ENCODE data around the gene TRIP12.

The TRIP12 gene

DNA sequence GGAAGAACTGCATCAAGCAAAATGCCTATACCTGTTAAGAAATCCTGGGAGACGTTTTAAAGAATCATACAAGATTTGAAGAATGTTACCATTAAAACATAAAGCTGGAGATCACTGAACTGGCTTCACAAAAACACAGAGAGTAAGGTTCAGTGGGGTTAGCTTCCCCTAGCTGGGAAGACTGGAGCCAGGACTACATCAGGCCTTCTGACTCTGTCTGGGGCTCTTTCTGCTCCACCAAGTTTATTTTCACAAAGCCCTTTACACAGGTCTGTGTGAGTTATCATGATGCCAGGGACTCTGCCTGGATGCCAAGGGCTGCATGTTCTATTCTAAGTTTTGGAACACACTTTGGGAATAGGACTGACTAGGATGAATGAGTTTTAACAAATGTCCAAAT lies 160.1 kb downstream of the TRIP12 start:
- TF ChIP-seq, protein P1, sequence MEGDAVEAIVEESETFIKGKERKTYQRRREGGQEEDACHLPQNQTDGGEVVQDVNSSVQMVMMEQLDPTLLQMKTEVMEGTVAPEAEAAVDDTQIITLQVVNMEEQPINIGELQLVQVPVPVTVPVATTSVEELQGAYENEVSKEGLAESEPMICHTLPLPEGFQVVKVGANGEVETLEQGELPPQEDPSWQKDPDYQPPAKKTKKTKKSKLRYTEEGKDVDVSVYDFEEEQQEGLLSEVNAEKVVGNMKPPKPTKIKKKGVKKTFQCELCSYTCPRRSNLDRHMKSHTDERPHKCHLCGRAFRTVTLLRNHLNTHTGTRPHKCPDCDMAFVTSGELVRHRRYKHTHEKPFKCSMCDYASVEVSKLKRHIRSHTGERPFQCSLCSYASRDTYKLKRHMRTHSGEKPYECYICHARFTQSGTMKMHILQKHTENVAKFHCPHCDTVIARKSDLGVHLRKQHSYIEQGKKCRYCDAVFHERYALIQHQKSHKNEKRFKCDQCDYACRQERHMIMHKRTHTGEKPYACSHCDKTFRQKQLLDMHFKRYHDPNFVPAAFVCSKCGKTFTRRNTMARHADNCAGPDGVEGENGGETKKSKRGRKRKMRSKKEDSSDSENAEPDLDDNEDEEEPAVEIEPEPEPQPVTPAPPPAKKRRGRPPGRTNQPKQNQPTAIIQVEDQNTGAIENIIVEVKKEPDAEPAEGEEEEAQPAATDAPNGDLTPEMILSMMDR (IDR thresholded peaks at IDR 0.05) = no peak

DNA sequence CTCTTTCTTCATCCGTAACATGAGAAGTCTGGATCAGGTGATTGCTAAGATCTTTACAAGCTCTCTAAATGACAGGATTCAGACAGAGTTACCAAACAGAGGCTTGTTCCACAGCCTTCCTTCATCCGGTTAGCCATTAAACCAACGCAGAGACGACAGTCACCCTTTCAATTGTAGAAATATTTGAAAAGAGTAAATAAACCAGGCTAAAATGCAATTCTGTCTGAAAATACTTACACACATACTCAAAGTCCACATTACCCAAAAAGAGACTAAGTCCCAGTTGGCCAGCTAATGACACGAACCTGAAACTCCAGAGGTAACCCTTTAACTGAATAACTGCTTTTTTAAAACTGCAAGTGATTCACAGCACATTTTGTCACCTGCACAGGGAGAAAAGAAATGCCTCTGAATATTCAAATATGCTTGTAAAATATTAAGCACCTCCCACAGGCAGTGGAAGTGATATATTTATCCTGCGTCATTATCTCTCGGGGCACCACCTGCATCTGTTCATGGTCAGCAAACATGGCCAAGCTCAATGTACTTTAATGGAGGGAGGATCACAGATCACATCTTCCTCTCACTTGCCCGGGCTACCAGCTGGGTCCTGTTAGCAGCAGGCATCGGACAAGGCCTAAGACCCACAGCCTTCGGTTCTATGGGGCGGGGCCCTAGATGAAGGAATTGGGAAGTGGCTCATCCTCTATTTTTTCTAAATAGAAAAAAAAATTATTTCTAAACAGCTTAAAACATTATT lies 168.7 kb downstream of the TRIP12 start:
- TF ChIP-seq, protein P1 (IDR thresholded peaks at IDR 0.05) = no peak

DNA sequence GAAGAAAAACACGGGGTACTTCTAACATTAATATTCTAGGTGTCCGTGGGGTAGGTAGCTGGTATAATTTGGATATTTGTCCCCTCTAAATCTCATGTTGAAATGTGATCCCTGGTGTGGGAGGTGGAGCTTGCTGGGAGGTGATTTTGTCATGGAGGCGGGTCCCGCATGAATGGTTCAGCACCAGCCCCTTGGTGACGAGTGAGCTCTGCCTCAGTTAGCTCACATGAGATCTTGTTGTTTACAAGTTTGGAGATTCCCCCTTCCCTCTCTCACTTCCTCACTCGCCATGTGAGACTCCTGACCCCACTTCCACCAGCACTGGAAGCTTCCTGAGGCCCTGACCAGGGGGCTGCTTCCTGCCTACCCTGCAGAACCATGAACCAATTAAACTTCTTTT lies 172.0 kb downstream of the TRIP12 start:
- TF ChIP-seq, protein P1 (IDR thresholded peaks at IDR 0.05) = no peak

DNA sequence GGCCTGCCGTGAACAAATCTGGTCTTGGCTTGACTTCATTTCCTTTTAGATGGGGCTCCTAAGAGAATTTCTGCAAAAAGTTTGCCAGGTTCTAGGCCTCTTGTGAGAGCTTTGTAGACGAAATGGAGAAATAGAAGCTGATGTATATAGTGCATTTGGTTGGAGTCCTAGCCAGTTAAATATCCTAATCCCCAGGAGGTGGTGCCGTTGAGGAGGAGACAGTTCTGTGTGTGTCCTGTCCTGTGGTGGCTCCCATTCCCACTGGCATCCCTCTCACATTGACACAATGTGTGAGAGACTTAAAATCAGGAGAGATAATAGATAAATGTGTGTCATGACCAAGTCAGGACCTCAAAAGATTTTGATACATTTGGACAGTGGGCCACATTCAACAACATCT lies 172.9 kb downstream of the TRIP12 start:
- TF ChIP-seq, protein P1 (IDR thresholded peaks at IDR 0.05) = no peak

DNA sequence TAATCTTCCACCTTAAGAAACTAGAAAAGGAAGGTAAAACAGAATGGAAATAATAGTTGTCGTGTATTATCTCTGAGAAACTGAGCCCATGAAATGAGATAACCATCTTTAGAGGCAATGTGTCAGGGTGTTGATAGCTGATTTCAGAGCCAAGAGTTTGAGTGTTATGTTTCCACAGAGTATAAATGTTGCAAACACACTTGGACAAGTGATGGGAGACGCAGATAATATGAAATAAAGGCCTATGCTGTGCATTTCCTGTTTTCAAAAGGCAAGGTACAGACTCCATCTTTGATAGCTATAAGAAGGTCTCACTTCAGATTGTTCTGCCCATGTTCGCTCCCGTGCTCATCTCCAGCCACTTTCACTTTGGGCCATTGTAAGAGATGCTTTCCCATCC lies 181.5 kb downstream of the TRIP12 start:
- TF ChIP-seq, protein P1 (IDR thresholded peaks at IDR 0.05) = no peak

DNA sequence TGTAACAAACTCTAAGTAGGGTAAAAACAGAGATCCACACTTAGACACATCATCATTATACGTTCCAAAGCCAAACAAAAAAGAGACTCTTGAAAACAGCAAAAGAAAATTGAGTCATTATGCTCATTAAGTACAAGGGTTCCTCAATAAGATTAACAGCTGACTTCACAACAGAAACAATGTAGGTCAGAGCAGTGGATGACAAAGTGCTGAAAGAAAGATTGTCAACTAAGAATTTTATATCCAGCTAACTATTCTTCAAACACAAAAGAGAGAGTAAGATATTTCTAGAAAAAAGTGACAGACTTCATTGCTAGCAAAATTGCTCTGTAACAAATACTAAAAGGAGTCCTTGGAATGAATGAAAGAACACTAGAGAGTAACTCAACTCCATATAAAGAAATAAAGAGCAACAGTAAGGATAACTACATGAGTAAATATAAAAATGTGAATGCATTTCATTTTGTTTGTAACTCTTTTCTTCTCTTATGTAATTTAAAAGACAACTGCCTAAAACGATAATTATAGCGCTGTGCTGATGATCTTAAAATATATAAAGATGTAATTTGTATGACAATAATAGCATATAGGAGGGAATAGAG lies 183.7 kb downstream of the TRIP12 start:
- TF ChIP-seq, protein P1 (IDR thresholded peaks at IDR 0.05) = no peak

DNA sequence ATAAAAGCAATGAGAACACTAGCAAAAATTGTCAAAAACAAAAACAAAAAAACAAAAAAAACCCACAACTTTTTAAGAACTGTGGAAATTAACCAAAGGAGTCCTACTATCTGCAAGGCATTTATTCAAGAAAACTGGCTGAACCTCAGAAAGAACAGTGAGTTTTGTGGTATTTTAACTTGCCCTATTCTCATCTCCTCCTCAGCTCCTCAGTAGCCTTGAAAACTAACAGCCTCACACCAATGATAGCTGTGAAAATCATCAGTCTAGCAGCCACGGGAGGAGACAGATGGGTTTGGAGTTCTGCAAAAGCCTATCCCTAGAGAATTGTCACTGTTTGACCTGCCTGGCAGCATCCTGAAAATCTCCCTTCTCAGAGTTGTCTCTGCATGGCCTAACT lies 187.4 kb downstream of the TRIP12 start:
- TF ChIP-seq, protein P1 (IDR thresholded peaks at IDR 0.05) = no peak

Measured in LNCAP (cell line).